Gastroesophageal sphincter (tissue), 3 donors: ENCODE data around the gene TRABD2B.

Experiments
- CTCF ChIP-seq, 4 experiments: fragments of 200-600 bp in 2 of 4; fragments of 450-650 bp in 2 of 4; sonication (generic) in 1 of 4; IDR thresholded peaks; one replicate each; pipeline ENCODE4 v1.5.1; 2017 to 2019; ENCODE audit warnings: antibody characterized with exemption in 4 of 4, mild to moderate bottlenecking in 2 of 4, moderate library complexity in 2 of 4
- POLR2A ChIP-seq, 2 donors: fragments of 450-650 bp; IDR thresholded peaks; one replicate each; pipeline ENCODE4 v1.6.1; 2017; ENCODE audit warnings: antibody characterized with exemption in 2 of 2, mild to moderate bottlenecking in 2 of 2, moderate library complexity in 1 of 2

DNA sequence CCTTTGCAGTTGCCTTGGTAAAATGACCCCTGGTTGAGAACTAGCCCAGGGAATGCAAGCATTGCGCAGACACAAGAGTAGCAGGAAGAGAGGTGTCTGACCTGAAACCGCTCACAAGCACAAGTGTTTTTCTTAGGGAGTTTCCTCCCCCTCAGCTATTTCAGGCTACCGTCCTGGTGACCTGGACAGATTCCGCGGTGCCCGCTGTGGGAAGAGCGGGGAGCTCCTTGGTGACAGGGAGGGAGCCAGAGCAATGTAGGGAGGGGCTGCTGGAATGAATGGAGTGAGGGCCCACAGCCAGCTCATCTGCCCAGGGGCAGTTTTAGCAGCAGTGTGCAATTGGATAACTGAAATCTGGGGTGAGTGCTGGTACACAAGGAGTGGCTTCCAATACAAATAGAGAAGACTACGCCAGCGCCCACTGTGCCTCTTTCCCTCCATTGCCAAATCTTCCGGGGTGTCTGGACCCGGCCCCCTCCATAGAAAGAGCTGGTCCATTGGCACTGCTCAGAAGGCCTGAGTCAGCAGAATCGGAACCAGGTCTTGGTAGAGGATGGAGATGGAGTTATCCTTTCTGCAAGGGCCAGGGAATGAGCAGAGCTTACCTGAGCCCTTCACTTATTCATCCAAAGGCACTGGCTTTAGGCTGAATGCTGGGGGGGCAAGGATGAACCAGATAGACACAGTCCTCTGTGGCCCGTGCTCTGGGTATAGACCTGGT is 82.8 kb downstream of the TRABD2B start:
- no peak for TF ChIP-seq POLR2A (IDR thresholded peaks at IDR 0.05)
- no peak for TF ChIP-seq CTCF (IDR thresholded peaks at IDR 0.05)
